A673 (cell line): ENCODE measurements around the gene ABCD3. TPM values are rescaled to one million over a fixed set of nuclear protein-coding genes. Genes with fewer than 3 reads are reported as not detected.

ENCODE experiments used
- BruUV-seq: library from RNA; stranded (reverse); fragments of 400-500 nt; replicated peaks from 2 replicates; lab custom pipeline; 2021; lab: Mats Ljungman, UMichigan
- CTCF ChIA-PET: fragments of 300-600 bp; sonication (Branson Sonifier 250); formaldehyde crosslinking; loops from one replicate; lab custom pipeline; 2022; ENCODE audit warnings: antibody characterized with exemption; lab: Charles Lee
- POLR2A ChIA-PET: fragments of 300-600 bp; sonication (Branson Sonifier 250); formaldehyde crosslinking; loops from one replicate; lab custom pipeline; 2022; ENCODE audit warnings: antibody characterized with exemption; ENCODE audit not compliant: low non-redundant PET; lab: Charles Lee
- DNase-seq: peaks from one replicate; pipeline ENCODE4 v3.0.0-alpha.2; 2015; ENCODE audit warnings: low spot score
- H3K27ac ChIP-seq: fragments of 200-600 bp; sonication (generic); 2 replicates; pipeline ENCODE4 v1.5.1; 2016; ENCODE audit warnings: mixed run types, low read depth, mild to moderate bottlenecking, mixed read lengths, antibody characterized with exemption, low read length; ENCODE audit not compliant: poor library complexity, severe bottlenecking
- H3K27me3 ChIP-seq: fragments of 200-600 bp; sonication (generic); replicated peaks from 2 replicates; pipeline ENCODE4 v1.6.1; 2017; ENCODE audit warnings: mixed run types, low read depth, mild to moderate bottlenecking, mixed read lengths, antibody characterized with exemption, low read length; ENCODE audit not compliant: insufficient read depth, poor library complexity
- H3K36me3 ChIP-seq: fragments of 200-600 bp; sonication (generic); 2 replicates; pipeline ENCODE4 v1.6.1; 2016; ENCODE audit warnings: mixed run types, mild to moderate bottlenecking, mixed read lengths, antibody characterized with exemption, low read length; ENCODE audit not compliant: insufficient read depth, poor library complexity, severe bottlenecking
- H3K4me1 ChIP-seq: fragments of 200-600 bp; sonication (generic); 2 replicates; pipeline ENCODE4 v1.6.1; 2017; ENCODE audit warnings: mixed run types, mild to moderate bottlenecking, mixed read lengths, antibody characterized with exemption, low read length; ENCODE audit not compliant: insufficient read depth, poor library complexity, severe bottlenecking
- H3K4me3 ChIP-seq: fragments of 200-600 bp; sonication (generic); 2 replicates; pipeline ENCODE4 v1.5.1; 2016; ENCODE audit warnings: low read depth, mixed run types, mild to moderate bottlenecking, mixed read lengths, low read length; ENCODE audit not compliant: poor library complexity, severe bottlenecking
- H3K9me3 ChIP-seq: fragments of 200-600 bp; sonication (generic); 2 replicates; pipeline ENCODE4 v1.6.1; 2016; ENCODE audit warnings: mixed run types, low read depth, mild to moderate bottlenecking, mixed read lengths, antibody characterized with exemption, low read length; ENCODE audit not compliant: poor library complexity, severe bottlenecking
- CTCF ChIP-seq: fragments of 300-800, 200-600 bp; sonication (generic); conservative IDR thresholded peaks from 2 replicates; pipeline ENCODE4 v1.5.1; 2017; ENCODE audit warnings: low read depth, mild to moderate bottlenecking, antibody characterized with exemption, low read length, moderate library complexity, mixed read lengths
- EZH2 ChIP-seq: fragments of 200-600 bp; sonication (generic); IDR thresholded peaks from 2 replicates; pipeline ENCODE4 v1.6.1; 2017; ENCODE audit warnings: borderline replicate concordance, low read depth, mild to moderate bottlenecking, mixed read lengths, antibody characterized with exemption, low read length; ENCODE audit not compliant: poor library complexity, severe bottlenecking
- intact Hi-C: fragments of 100-400 bp; cut with micrococcal nuclease; formaldehyde crosslinking; loops from one replicate; pipeline ENCODE4 v1.10.0; 2022; ENCODE audit not compliant: unreplicated experiment
- total RNA-seq: library from RNA; stranded (reverse); gene quantifications from 2 replicates; pipeline ENCODE4 v1.2.3, GENCODE V29; 2021

Gene ABCD3
- total RNA-seq, 1 experiment from 2014 or later = 65.0 TPM

DNA sequence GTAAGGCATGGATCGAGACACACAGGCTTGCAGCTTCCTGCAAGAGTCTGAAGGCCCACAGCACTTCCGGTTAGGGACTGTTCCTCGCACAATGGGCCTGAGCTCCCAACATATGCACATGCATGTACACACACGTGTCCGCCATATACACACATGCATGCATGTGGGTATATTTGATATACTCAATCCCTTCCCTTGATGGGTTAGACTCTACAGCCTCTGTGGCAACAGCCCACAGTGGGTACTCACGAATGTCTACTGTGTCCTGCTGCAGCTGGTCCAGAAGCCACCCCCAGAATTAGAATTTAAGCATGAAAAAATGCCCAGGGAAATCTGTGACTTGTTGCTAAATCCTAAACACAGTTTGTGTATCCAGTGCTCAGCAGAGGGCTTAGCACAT is 113.5 kb downstream of the ABCD3 start:
- Histone ChIP-seq H3K27ac (no peak overlapping the region), H3K27me3 (no peaks in the 10 kb centered on the region), H3K9me3 (no peaks in the 10 kb centered on the region), H3K36me3 (peaks cover 9% of the 10 kb centered on the region), H3K4me1 (no peaks in the 10 kb centered on the region), H3K4me3 (no peak overlapping the region)
- intact Hi-C loops = no loop called here
- no peak for DNase-seq
- BruUV-seq = no TSS peak
- ChIA-PET POLR2A (no interaction called here), CTCF (interaction anchor here (0.6 kb wide), 1 partner anchor 110 kb away, joined by 3 read pairs; no protein-coding TSS in a partner anchor)
- TF ChIP-seq CTCF = no peak
- no peak for TF ChIP-seq EZH2

DNA sequence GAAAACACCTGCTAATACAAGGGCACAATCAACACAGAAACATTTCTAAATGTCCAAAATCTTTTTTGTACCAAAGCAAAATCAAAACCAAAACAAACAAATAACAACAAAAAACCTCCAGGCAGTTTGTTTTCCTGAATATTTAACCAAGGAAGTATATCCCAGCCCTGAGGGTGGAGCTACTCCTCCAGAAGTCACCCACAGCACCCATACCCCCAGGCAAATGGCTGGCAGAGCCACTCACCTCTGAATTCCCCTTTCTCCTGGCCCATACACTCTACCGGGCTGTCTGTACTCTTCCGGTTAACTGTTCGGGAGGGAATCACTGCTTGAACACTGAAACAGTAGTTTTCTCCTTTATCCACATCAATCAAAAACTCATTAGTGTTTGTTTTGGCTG is 113.9 kb downstream of the ABCD3 start:
- CTCF ChIA-PET = no interaction called here
- no peak for DNase-seq
- Histone ChIP-seq H3K9me3 (no peaks in the 10 kb centered on the region), H3K4me3 (no peak overlapping the region), H3K36me3 (peaks cover 9% of the 10 kb centered on the region), H3K4me1 (no peaks in the 10 kb centered on the region), H3K27me3 (no peaks in the 10 kb centered on the region), H3K27ac (no peak overlapping the region)
- POLR2A ChIA-PET = no interaction called here
- BruUV-seq = no TSS peak
- intact Hi-C loops = no loop called here
- TF ChIP-seq CTCF (0 out of 2 replicates have a peak, but pooled peaks have one; percentile 28), EZH2 (no peak)

DNA sequence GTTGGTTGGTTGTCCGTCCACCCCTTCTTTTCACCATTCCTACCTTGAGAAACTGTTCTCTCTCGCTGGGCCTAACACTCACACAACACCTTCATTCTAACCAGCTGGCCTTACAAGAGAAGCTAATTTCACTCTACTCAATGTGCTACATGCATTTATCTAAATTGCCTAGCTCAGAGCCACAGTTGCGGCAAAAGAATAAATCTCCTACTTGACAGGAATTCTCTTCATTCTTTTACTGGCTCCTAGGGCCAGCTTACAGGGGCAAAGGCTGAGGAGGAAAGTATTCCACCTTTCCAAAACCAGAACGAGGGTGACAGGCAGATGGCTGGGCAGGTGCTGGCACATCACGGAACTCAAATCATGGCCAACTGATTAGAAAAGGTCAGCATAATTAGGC is 116.9 kb downstream of the ABCD3 start:
- POLR2A ChIA-PET = no interaction called here
- no peak for TF ChIP-seq CTCF
- TF ChIP-seq EZH2 = no peak
- Histone ChIP-seq H3K9me3 (no peaks in the 10 kb centered on the region), H3K4me1 (no peaks in the 10 kb centered on the region), H3K4me3 (no peak overlapping the region), H3K27me3 (no peaks in the 10 kb centered on the region), H3K36me3 (peaks cover 9% of the 10 kb centered on the region), H3K27ac (no peak overlapping the region)
- CTCF ChIA-PET = no interaction called here
- no TSS peak for BruUV-seq
- no peak for DNase-seq
- intact Hi-C loops = no loop called here
